Activated CD4-positive, alpha-beta T cell treated with anti-CD3 and anti-CD28 coated beads, Interleukin-2, amount 50 U/mL, for 24 hours (primary cell): ENCODE data around the gene CLSTN2.

ENCODE experiments used
- DNase-seq, 2 donors: peaks; one replicate each; pipeline ENCODE4 v3.0.0-alpha.2; 2020; ENCODE audit warnings: low read depth in 1 of 2, low spot score in 1 of 2

The CLSTN2 gene

DNA sequence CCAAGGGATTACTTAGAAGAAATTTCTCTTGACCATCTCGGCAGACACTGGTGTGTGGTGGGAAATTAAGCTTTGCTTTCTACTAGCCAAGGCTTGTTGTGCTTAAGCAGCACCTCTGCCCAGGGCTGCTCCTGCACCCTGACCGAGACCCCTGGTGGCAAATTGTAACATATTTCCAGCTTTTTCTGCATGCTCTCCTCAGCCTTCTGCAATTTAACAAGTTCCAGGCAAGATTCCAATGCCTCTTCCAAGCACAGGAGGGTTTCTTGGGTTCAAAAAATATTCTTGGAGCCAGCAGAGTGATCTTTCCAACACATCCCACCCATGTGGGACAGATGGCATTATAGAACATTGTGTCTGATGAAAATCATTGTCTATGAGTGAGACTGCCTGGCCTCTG, 210.5 kb downstream of the CLSTN2 start:
- DNase-seq = no peak

DNA sequence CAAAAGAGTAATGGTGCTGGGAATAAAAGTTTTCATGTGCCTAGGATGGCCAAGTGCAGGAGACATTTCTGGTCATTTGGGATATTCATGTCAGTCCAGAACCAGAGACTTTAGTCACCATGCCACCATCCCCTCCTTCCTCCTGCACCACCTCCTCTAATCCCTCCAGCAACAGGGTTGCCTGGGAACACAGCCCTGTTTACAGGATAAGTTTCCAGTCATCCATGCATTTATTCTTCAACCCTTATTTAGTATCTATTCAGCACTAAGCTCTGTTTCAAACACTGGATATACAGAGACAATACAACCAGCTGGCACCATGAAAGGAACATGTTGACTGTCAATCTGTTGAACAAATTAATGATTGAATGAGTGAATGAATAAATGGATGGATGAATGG, 211.7 kb downstream of the CLSTN2 start:
- no peak for DNase-seq

DNA sequence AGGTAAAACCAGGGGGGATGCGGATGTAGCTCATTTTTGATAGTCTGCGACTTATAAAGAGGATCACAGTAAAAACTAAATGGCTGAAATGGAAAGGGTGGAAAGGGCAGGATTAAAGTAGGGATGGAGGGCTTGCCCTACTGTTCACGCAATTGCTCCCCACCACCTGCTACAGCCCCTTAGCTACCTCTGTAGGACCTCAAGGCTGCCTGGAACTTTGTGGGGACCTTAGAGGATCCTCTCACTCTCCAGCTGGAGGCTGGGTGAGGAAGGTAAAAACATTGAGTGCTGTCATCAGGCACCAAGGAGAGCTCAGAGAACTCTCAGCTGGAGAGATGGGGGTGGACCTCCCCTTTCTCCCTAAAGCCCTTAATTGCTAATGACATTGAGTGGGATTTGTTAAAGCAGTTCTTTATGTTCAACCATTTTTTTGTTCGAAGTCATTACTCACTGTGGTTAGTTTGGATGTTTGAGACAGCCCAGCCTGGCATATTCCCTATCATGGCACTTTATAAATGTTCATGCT, 213.0 kb downstream of the CLSTN2 start:
- no peak for DNase-seq

DNA sequence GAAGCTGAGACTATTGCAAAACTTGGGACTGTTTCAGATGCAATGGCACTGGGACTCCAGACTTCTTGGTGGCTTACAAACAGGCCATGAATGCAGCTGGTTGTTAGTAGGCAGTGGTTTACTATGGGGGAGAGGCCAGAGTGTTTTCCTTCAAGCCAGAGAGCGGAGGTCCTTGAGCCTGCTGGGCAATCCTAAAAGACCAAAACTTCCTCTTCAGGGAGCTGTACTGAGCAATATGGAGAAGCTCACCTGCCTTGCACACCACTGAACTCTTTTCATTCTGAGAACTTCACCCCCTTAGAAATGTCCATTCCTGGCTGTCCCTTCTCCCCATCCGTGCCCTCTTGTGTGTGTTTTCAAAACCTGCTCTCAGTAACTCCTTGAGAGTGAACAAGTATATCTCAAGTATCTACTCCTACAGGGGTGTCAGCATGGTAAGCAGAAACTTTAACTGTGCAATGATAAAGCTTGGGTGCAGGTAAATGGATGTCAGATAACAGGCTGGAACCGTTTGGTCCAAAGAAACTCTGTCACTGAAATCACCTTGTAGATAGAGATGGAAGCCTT, 213.9 kb downstream of the CLSTN2 start:
- no peak for DNase-seq

DNA sequence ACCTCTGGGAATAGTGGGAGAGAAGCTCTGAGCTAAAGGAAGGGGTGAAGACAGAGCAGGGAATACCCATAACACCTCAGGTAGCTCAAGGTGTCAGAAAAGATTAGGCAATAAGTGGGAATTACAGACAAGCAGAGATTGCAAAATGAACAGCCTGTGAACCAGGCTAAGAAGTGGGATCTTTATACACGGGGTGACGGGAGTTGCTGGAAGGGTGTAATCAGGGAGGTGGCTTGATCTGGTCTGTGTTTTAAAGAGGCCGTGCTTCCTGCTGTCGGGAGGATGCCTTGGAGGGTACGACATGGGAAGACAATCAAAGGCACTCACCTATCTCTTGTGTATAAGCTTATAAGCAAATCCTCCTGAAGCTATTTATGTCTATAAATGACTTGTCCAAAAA, 216.3 kb downstream of the CLSTN2 start:
- DNase-seq = no peak

DNA sequence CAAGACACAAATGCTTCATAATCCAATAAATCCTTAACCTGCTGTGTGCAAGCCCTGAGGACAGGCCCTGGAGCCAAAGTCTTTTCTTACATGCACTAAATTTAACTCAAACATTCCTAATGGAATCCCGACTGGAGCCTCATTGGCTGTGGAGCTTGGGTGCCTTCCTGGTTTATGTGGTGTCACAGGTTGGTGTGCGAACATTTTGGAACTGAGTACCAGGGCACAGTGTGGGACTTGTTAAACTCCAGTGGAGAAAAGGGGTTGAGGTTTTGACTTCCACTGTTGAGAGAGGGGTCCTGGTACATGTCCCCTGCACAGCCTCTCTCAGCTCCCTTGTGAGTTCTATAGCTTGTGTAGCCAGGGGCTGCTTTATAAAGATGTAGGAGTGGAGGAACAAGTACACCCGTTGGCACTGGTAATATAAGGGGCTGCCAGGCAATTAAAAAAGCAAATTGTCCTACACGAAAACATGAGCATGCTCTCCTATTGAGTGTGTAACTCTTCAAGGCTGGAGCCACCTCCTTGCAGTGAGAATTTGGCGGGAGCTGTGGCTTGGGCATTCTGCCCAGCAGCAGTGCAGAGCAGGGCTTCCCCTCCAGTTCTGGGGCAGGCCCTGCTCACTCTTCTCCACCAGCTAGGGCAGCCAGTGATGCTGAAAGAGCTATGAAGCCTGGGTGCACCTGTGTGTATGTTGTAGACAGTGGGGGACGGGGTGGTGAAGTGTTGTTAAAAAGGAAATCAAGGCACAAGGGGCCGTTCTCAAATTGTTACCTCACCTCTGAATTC, 218.1 kb downstream of the CLSTN2 start:
- no peak for DNase-seq

DNA sequence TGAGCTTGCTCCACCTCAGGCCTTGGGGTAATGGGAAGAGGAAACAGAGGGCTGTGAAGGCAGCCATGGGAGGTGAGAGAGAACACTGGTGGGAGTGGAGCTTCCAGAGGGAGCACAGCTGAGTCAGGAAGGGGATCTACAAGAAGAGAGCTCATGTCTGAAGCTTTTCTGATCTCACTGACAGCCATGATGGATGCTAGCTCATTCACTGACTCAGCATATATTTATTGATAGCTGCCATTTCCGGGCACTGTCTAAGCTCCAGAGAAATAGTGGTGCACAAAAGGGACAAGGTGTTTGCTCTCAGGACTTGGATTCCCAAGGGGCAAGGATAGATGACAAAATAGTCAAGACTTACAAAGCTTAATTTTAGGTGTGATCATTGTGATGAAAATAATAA, 218.8 kb downstream of the CLSTN2 start:
- no peak for DNase-seq

DNA sequence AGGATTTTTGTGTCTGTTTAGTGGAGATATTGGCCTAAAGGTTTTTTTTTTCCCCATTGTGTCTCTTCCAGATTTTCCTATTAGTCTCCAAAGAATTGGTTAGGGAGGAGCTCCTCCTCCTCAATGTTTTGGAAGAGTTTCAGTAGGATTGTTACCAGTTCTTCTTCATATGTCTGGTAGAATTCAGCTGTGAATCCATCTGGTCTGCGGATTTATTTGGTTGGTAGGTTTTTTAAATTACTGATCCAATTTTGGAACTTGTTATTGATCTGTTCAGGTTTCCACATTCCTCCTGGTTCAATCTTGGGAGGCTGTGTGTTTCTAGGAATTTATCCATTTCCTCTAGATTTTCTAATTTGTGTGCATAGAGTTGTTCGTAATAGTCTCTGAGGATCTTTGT, 222.2 kb downstream of the CLSTN2 start:
- DNase-seq = no peak

DNA sequence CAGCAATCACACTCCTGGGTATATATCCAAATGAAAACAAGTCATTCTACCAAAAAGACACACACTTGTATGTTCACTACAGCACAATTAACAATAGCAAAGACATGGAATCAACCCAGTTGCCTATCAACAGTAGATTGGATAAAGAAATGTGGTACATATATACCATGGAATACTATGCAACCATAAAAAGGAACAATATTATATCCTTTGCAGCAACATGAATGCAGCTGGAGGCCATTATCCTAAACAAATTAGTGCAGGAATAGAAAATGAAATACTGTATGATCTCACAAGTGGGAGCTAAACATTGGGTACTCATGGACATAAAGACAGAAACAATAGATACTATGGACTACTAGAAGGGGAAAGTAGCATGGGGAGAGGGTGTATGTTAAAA, 224.7 kb downstream of the CLSTN2 start:
- DNase-seq = no peak

DNA sequence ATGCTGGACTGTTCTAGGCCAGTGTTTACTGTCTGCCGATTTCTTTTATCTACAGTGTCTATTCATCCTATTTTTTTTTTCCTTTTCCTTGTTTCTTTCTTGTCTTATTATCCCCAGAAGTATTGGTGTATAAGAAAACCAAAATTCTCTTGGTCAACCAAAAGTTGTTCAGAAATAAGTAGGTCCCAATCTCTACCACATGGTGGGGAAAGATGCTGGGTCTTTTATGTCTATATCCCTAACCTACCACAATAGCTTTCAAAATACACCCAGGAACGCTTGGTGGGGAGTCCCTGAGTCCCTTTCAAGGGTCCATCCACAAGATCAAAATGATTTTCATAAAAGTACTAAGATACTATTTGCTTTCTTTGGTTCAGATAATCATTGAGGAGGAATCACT, 225.6 kb downstream of the CLSTN2 start:
- no peak for DNase-seq

DNA sequence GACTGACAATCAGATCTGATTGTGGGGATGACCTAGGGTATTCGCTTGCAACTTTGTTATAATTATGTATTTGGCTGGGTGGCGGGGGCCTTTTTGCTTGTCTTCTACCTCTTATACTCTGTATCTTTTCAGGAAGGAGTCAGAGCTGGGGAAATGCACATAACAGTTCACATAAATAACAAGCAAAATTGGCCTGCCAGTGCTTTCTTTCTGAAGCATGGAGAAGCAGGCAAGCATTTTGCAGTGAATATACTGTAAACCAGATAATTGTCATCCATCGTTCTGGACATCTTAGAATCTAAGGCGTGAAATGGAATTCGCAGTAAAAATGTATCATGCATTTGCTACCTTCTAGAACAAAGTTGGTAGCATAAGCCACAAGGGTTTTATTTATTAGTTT, 227.6 kb downstream of the CLSTN2 start:
- no peak for DNase-seq

DNA sequence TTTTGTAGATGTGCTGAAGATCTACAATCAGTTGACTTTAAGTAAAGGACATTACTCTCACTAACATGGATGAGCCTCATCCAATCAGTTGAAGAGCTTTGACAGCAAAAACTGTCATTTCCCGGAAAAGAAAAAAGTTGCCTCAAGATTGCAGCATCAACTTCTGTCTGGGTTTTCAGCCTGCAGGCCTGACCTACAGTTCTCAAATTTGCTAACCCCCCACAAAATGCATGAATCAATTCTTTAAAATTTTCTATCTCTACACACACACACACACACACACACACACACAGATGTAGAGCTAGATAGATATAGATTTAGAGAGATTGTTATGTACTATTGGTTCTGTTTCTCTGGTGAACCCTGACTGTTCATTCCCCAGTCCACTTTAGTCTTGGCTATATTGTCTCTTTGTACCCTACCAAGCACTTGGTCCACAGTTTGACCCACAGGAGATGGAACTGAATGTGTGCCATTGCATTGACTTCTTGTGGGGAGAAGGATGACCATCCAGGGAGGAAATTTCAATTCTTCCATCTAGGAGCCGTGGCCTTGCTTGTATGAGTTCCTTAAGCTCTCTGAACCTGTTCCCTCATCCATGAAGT, 228.3 kb downstream of the CLSTN2 start:
- no peak for DNase-seq

DNA sequence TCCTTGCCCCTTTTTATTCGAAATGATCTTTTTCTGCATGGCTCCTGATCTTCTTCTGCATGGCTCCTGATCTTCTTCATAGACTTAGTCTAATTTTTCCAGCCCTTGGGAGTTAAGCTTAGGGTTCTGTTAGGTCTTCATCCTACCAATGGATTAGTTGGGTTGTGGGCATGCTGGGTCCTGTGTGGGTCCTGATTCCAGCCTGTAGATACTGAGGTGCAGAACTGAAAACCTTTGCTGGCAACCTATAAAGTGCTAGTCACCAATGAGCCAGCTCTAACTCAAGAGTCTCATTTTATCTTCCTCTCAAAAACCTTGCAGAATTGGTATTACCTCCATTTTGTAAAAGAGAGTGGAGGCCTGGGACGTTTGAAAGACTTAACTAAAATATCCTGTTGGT, 229.2 kb downstream of the CLSTN2 start:
- DNase-seq = no peak

DNA sequence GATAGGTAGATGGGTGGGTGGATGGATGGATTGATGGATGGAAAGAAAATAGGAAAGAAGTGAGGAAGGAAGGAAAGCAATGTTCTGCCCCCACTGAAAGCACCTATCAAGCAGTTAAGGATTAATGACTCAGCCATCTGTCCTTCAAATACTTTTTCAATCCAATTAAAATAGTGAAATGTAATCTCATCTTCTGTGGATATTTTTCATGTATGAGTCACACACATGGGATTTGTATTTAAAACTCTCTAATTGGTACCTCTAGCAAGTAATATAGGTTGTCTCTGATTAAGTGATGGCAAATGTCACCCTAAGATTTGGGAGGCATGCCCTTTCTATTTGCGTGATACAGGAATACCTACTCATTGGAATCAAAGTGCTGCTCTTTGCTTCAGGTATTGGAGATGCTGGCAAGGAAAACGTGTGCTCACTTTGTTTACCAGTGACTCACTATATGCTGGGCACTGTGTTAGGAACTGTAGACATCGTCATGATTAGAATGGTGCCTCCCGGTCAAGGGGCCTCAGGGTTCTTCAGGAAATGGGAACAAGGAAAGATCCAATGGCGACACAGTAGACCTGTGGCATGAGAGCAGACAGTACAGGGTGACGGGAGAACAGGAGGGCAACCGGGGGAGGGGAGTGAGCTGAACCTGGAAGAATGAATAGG, 230.1 kb downstream of the CLSTN2 start:
- no peak for DNase-seq

DNA sequence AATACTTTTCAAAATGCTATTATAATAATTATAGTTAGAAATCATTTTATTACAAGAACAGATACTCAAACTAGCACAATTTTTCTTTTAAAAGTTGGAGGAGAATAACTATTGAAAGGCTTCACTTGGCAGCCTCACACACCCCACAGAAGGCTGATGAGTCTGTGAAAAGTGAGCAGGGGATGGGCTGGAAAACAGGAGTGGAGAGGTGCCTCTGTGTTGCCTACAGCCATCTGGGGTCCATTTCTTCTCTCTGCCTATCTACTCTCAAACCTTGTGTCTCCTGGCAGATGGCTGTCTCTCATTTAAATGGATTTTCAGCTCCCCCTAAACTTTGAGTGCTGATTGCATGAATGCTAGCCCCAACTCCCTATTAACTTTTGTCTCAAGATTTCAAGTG, 230.8 kb downstream of the CLSTN2 start:
- DNase-seq = no peak

DNA sequence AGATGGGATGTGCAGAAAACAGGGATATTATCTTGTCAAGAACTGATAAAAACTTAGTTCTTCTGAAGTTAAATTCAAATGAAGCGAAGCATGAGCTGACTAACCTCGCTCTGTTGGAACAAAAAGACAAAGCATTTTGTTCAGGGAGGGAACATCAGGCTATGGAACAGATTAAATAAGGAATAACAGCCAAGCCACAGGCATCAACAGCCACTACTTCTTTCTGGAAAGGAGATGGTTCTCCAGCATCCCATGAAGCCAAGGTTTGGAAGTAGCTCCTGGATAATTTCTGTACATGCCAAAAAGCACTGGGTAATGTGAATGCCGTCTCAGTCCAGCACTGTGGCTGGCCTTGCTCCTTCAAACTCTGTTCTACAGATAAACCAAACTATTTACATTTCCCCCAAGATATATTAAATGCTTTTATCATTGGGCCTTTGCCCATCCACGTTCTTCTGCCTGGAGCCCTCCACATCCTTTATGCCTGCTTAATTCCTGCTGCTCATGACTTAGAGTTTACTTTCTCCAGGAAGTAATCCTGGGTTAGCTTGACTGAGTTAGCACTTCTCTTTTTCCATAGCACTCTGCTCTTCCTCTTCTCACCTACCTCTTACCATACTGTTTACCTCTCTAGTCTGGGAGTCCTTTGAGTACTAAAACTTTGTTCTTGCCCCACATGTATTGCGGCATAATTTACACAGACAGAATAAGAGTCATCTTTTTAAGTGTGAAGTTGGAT, 232.0 kb downstream of the CLSTN2 start:
- no peak for DNase-seq

DNA sequence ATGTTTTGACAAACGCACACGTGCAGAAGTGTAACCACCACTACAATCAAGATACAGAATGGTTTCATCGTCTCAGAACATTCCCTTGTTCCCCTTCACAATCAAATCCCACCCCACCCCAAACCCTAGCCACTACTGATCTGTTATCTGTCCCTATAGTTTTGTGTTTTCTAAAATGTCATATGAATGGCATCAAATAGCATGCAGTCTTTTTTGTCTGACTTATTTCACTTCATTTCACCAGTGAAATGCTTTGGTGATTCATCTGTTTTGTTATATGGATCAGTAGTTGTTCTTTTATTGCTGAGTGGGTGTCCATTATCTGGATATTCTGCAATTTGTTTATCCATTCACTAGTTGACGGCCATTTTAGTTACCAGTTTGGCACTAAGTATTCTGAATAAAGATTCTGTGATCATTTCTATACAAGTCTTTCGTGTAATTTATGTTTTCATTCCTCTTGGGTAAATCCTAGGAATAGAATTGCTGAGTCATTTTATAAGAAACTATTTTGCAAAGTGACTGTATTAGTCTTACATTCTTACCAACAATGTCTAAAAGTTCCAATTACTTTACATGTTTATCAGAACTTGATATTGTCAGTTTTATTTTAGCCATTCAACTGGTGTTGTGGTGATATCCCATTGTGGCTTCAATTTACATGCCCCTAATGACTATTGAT, 232.8 kb downstream of the CLSTN2 start:
- no peak for DNase-seq

DNA sequence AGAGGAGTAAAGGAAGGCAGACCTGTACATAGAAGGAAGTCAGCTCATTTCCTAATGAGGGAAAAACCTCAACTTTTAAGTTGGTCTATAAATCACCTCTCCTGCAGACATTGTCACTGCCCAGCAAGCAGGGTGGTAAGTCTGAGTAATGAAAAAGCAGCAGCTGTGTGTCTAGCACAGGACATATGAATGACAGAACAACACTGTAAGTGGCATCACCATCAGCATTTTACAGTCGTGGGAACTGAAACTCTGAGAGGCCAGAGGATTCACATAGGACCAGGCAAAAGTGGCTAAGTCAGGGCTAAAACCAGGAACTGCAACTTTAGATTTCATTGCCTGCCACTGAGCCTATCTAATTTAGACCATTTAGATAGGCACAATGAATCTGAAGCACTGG, 235.6 kb downstream of the CLSTN2 start:
- DNase-seq = no peak

DNA sequence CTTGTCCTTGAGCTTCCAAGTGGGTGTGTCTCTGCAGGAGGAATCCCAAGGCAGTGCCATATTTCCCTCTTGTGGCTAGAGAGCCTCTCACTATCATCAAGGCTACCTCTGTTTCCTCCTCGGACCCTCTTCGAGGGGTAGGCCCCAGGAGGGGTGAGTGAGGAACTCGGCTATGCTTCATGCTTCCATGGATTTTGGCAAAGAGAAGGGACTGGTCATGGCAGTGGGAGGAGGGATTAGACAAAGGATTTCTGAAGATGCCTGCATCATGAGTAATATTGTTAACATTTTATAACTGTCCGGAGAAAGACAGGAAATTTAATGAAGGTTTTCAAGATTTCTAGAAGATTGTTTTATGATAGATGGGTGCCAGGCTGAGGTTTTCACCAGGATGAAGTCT, 241.5 kb downstream of the CLSTN2 start:
- no peak for DNase-seq

DNA sequence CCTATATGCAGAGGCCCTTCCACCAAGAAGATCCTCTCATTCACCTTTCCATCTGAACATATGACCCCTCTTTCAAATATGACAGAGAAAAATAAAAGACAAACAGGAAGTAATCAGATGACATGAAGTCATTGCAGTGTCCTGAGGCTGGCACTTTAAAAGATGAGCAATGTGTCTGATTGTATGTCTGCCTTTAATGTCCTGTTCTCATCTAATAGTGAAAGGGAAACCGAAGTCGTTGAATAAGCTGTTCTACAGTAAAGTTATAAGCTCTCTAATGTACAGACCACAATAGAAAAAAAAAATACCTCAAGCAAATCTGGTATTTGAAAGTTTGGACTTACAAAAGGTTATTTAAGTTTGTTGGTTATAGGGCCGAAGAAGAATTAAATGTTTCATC, 243.0 kb downstream of the CLSTN2 start:
- DNase-seq = no peak

DNA sequence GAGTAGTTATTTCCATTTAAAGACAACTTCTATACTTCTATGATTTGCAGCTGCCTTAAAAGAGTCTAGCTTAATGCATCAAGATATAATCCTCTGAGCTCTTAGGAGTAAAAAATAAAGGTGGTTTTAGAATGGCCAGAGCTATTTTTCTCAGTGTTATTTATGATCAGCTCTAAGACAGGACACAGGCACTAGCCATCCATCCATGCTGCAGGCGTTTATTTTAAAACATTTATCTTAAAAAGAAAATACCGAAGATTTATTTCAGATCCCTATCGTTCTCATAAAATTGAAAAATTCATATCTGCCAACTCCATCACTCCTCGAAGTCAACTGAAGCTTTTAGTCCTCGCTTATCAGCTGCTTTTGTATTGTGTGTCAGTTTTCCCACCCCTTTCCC, 243.5 kb downstream of the CLSTN2 start:
- no peak for DNase-seq
